GM18867 (cell line): ENCODE data around the gene CAPZA2.

Experiments used
- ATAC-seq: cut with Tn5 transposase; IDR thresholded peaks from one replicate; pipeline ENCODE4 v1.9.1; 2021; ENCODE audit warnings: mild to moderate bottlenecking, moderate library complexity; ENCODE audit not compliant: unreplicated experiment

The CAPZA2 gene

DNA sequence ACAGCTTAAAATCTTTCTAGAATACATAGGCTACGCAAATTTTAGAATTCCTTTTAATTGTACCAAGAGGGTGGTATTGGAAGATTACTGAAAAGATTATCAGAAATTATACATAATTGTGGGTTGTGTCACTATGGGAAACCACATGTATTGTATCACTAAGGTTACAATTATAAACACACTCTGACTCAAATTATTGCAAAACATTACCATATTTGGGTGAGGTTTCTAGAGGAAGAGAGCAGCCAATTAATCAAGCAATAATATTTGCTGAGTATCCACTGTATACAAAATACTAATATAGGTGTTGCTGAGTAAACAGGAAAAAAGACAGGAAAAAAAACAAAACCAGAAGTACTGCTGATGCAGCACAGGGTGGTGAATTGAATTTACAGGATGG lies 3.1 kb upstream of the CAPZA2 start:
- ATAC-seq: no peak

DNA sequence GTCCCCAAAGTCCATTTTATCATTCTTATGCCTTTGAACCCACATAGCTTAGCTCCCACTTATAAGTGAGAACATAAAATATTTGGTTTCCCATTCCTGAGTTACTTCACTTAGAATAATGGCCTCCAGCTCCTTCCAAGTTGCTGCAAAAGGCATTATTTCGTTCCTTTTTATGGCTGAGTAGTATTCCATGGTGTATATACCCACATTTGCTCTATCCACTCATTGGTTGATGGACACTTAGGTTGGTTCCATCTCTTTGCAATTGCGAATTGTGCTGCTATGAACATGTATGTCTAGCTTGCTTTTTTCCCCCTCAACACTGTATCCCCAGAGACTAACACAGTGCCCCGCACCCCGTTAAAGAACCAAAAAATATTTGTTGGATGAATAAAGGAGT lies 670 bp upstream of the CAPZA2 start:
- no peak for ATAC-seq

- ATAC-seq: peak; percentile 36
Observed at GRCh38 chr7:116862951-116863670, 724 bp downstream of the CAPZA2 start.

- no peak for ATAC-seq
Observed at GRCh38 chr7:116863936-116864500, 1.6 kb downstream of the CAPZA2 start.

- ATAC-seq: no peak
Observed at GRCh38 chr7:116871061-116871700, 8.8 kb downstream of the CAPZA2 start.

DNA sequence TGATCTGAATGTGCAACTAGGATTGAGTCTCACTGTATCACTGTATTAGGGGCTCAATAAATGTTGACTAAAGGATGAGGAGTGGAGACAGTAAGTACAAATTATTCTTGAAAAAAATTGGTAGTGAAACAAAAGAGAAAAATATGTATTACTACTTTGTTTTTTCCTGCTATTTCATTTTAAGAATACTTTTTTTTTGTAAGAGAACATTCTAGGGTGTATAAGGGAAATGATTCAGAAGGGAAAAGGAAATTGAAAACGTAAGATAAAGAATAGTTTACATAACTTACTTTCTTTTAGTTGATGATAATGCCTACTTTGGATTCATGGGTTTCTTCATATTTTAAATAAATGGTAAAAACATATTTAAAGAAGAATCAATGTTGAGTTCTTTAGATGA lies 9.6 kb downstream of the CAPZA2 start:
- no peak for ATAC-seq

DNA sequence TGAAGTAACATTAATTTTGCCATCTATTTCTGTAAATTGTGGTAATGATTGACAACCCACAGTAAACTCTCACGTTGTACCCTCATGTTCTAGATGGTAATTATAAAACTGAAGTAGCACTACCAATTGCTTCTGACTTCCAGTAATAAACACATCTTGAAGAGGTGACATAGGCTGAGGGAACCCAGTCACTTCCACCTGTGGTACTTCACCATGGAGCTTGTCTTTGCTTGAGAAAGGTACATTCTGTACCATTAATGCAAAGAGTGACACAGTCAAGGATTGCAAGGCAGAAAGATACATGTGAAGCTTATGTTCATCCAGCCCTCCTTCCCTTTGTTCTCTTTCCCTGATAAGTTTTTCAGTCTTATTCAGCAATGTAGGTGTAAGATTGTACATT lies 11.2 kb downstream of the CAPZA2 start:
- ATAC-seq: no peak

GRCh38 chr7:116876664-116877442 lies 14.5 kb downstream of the CAPZA2 start:
- no peak for ATAC-seq

GRCh38 chr7:116877443-116878217 lies 15.2 kb downstream of the CAPZA2 start:
- no peak for ATAC-seq

- ATAC-seq: no peak
Observed at GRCh38 chr7:116884691-116885090, 22.3 kb downstream of the CAPZA2 start.

DNA sequence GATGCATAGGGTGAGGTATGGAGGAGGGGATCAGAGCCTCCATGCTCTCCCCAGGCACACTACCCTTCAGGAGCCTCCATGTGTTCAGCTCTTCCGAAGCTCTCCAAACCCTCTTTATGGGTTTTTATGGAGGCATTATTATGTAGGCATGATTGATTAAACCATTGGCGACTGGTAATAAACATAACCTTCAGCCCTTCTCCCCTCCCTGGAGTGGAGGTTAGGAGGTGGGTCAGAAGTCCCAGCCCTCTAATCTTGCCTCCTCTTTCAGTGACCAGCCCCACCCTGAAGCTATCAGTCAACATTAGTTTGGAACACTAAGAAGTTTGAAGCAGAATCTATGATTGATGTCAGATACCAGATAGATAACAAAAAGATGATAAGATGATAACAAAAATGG lies 23.3 kb downstream of the CAPZA2 start:
- ATAC-seq: no peak

DNA sequence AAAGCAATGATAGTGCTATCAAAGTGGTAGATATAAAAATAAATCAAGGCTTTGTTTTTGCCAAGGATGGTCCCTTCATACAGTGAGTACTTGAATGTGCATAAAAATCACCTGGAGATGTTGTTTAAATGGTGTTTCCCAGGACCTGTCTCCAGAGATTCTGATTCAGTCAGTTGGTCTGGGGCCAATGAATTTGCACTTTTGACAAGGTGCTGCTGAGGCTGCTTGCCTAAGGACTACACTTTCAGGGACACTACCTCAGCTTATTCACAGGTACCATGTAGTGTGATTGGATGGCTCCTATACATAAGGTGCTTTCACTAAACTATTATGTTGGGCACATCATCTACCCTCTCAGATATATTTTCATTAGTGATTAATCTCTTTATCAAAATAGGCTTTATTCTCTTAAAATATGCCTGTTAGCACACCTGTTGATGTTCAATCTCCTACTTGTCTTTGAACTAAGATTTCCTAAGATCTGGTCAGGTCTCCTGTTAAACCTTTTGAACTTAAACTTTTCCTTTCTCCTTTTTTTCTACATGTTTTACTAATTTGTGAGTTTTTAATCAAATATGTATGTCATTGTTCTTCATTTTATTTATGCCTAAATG lies 24.3 kb downstream of the CAPZA2 start:
- no peak for ATAC-seq

GRCh38 chr7:116888895-116889294 lies 26.5 kb downstream of the CAPZA2 start:
- no peak for ATAC-seq

GRCh38 chr7:116895849-116896248 lies 33.5 kb downstream of the CAPZA2 start:
- no peak for ATAC-seq

- no peak for ATAC-seq
Observed at GRCh38 chr7:116897661-116898060, 35.3 kb downstream of the CAPZA2 start.

DNA sequence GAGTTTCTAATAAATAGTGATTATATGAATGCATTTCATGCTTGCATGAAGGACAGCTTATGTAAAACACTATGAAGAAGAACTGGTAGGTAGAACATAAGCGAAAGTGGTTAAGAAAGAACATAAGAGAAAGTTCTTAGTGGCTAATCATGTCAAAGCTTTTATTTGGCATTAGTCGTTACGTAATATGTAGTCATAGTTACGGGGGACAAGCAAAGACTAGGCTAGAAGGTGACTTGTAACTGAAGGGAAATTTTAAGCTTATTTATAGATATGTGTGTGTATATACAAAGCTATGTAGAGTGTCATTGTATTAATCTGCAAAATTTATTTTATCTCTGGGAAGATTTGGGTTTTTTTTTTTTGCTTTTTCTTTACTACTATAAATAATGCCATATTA lies 36.9 kb downstream of the CAPZA2 start:
- ATAC-seq: no peak

DNA sequence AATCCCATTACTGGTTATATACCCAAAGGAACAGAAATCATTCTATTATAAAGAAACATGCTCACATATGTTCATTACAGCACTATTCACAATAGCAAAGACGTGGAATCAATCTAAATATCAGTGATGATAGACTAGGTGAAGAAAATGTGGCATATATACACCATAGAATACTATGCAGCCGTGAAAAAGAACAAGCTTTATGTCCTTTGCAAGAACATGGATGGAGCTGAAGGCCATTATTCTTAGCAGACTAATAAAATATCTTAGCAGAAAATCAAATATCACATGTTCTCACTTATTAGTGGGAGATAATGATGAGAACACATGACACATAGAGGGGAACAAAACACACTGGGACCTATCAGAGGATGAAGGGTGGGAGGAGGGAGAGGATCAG lies 38.8 kb downstream of the CAPZA2 start:
- no peak for ATAC-seq

DNA sequence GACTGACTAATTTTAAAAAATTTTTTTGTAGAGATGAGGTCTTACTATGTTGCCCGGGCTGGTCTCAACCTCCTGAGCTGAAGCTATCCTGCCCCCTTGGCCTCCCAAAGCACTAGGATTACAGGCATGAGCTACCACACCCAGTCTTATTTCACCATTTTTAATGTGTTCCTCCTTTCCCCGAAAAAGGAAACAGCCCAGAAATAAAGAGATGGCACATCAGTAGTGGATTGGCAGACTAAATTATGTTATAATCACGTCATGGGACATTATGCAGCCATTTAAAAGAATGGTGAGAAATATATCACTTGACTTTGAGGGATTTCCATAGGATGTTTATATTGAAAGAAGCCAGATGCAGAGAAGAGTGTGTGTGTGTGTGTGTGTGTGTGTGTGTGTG lies 40.5 kb downstream of the CAPZA2 start:
- no peak for ATAC-seq

- no peak for ATAC-seq
Observed at GRCh38 chr7:116906391-116906790, 44.0 kb downstream of the CAPZA2 start.

DNA sequence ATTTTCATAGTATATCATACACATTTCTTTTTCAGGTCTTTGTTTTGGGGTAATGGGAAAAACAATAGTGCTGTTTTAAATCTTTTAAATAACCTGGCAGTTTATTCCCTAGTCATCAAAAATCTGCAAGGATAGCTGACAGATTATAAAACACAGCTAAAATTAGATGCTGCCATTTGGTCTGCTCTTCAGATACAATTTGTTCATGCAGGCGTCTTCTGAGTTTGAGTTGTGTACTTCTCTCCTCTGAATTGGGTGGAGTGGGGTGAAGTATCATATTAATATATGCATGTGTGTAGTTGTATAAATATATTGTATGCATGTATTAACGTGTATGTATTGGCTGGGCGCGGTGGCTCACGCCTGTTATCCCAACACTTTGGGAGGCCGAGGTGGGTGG lies 48.0 kb downstream of the CAPZA2 start:
- ATAC-seq: no peak
